AG10803 (cell line): Measurements from ENCODE around the gene HOXC4.

Experiments
- DNase-seq: peaks from one replicate; pipeline ENCODE4 v3.0.0; 2010; ENCODE audit warnings: low read depth
- H3K4me3 ChIP-seq: 2 replicates; pipeline ENCODE4 v1.5.1; 2011; ENCODE audit warnings: mild to moderate bottlenecking, low read length, control low read depth
- TF ChIP-seq, protein P1 (sequence below): conservative IDR thresholded peaks from 2 replicates; pipeline ENCODE4 v1.5.1; 2011; ENCODE audit warnings: mild to moderate bottlenecking, low read length, control low read depth, inconsistent platforms

Gene HOXC4

DNA sequence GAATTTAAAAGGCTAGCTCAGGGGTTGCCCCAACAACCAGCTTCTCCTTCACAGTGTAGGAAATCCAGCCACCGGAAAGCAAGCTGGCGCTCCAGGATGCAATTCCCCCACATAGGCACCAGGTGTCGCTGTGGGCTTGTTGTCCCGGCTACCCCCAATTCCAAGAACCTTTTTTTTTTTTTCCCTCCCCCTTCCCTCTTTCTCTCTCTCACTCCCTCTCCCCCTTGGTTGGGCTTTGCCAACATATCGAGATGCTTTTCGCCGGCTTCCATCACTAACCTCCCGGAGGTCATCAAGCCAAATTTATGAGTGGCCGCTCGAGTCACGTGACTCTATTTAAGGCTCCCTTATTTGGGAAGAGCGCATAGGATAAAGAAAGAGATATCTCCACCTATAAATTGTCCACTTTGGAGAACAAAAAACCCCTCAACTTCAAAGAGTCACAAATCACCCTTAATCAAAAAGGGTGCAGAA is 21.0 kb upstream of the HOXC4 start, which contains the start of gene HOXC5:
Gene HOXC5, plus strand, starts transcription at position 424 of the 474 bp plus-strand sequence. CDS start 73 bp downstream, outside the sequence.
- TF ChIP-seq, protein P1, sequence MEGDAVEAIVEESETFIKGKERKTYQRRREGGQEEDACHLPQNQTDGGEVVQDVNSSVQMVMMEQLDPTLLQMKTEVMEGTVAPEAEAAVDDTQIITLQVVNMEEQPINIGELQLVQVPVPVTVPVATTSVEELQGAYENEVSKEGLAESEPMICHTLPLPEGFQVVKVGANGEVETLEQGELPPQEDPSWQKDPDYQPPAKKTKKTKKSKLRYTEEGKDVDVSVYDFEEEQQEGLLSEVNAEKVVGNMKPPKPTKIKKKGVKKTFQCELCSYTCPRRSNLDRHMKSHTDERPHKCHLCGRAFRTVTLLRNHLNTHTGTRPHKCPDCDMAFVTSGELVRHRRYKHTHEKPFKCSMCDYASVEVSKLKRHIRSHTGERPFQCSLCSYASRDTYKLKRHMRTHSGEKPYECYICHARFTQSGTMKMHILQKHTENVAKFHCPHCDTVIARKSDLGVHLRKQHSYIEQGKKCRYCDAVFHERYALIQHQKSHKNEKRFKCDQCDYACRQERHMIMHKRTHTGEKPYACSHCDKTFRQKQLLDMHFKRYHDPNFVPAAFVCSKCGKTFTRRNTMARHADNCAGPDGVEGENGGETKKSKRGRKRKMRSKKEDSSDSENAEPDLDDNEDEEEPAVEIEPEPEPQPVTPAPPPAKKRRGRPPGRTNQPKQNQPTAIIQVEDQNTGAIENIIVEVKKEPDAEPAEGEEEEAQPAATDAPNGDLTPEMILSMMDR = peak; percentile 97
- peak within 1 kb of the TSS; percentile 56 for H3K4me3 ChIP-seq
- peak; percentile 90 for DNase-seq

DNA sequence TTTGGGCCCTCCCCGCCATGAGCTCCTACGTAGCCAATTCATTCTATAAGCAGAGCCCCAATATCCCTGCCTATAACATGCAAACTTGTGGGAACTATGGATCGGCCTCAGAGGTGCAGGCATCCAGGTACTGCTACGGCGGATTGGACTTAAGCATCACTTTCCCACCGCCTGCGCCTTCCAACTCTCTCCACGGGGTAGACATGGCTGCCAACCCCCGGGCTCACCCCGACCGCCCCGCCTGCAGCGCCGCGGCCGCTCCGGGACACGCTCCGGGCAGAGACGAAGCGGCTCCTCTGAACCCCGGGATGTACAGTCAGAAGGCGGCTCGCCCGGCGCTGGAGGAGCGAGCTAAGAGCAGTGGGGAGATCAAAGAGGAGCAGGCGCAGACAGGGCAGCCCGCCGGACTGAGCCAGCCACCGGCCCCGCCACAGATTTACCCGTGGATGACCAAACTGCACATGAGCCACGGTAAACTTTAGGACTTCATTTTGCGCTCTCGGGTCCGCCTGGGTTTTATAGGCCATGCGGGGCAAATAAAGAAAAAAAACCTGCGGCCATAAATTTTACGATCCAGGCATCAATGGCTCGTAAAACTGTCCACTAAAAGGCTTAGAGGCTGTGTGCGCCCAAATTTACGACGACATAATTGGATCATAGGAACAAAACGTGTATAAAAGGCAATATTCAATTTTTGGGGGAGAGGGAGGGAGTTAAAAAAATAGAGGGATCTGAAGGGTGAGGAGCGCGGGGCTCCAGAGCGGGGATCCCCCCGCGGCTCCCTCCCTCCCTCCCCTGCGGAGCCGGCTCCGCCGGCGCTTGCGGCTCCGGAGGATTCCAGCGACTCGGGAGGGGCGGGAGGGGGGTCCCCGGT is 20.3 kb upstream of the HOXC4 start:
- DNase-seq = peak; percentile 61
- TF ChIP-seq, protein P1 = no peak

DNA sequence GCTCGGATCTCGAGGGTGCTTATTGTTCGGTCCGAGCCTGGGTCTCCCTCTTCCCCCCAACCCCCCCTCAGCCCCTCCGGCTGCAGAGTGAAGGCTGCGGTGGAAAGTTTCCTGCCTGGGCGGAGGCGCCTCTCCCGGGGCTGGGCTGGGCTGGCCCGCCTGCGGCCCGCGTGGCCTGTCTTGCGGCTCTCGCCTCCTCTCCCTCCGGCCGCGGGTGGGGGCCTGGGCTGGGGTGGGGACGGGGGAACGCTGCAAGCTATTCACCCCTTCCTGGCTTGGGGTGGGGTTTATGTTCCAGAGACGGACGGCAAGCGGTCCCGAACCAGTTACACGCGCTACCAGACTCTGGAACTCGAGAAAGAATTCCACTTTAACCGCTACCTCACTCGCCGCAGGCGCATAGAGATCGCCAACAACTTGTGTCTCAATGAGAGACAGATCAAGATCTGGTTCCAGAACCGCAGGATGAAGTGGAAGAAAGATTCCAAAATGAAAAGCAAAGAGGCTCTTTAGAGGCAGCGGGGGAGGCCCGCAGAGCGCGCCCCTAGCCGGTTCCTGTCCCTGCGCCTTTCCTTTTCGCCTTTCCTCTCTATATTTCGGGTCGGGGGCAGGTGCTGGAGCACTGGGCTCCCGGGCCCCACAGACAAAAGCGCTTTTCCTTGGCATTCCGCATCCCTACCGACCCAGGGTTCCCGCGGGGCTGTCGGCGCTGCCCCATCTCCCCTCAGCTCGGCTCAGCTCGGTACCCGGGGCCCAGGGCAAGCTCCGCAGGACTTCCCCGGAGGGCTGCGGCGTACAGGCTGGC is 19.5 kb upstream of the HOXC4 start:
- DNase-seq = peak; percentile 91
- H3K4me3 ChIP-seq = peak overlapping the region; percentile 56
- TF ChIP-seq, protein P1 = no peak

More for the DNA sequence above, 20.3 kb upstream of the HOXC4 start:
- H3K4me3 ChIP-seq = peak overlapping the region; percentile 56

DNA sequence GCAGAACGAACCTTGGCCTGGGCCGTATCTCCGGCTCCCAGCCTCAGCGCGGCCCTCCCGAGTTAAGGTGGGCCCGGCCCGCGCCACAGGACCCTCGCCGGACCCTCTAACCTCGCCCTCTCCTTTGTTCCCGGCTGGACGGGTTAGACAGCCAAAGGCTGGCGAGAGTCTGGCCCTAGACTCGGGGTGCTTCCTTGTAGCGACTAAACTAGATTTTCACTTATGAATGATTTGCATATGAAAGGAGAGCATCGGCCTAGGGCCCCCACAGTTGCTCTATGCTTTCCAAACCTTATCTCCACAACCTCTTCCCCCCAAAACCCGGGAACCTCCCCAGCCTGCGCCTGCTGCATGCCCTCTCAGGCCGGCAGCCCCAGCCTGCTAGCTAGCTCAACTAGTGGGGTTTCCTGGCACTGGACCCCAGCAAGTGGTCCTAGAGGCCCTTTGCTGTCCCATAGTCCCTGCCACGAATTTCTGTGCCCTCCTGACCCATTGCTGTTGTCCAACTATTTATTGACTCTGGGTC is 18.8 kb upstream of the HOXC4 start:
- no peak for DNase-seq
- TF ChIP-seq, protein P1 = no peak
- peak overlapping the region; percentile 56 for H3K4me3 ChIP-seq

DNA sequence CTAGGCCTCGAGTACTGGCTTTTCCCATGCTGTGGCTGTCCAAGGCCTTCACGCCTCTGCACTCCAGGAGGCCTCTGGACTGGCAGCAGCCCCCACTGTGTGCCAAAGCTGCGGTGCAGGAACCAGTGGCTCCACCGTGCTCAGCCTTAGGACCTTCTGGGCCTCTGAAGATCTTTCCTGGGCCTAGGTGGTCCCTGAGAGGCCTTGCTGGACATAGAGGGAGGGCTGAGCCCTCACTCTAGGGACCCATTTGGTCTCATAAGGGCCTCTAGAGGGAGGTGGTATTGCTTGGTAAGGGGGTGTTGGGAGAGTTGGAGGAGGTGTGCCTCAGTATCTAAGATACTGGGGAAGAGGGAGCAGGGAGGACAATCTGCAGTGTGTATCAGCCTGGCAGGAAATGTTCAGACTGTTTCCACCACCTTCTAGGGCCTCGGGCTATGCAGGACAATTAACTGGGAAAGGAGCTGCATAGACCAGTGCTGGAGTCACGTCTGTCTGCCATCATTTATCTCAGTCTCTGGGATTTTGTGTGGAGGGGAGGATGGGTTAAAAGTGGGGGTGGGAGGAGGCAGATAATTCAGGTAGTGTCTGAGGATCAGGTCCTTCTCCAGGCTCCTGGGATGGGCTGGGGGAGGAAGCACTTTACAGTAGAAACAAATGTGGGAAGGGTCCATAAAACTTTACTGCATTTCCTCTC is 17.9 kb upstream of the HOXC4 start:
- no peak for DNase-seq
- TF ChIP-seq, protein P1 = no peak
- no peak overlapping the region for H3K4me3 ChIP-seq

DNA sequence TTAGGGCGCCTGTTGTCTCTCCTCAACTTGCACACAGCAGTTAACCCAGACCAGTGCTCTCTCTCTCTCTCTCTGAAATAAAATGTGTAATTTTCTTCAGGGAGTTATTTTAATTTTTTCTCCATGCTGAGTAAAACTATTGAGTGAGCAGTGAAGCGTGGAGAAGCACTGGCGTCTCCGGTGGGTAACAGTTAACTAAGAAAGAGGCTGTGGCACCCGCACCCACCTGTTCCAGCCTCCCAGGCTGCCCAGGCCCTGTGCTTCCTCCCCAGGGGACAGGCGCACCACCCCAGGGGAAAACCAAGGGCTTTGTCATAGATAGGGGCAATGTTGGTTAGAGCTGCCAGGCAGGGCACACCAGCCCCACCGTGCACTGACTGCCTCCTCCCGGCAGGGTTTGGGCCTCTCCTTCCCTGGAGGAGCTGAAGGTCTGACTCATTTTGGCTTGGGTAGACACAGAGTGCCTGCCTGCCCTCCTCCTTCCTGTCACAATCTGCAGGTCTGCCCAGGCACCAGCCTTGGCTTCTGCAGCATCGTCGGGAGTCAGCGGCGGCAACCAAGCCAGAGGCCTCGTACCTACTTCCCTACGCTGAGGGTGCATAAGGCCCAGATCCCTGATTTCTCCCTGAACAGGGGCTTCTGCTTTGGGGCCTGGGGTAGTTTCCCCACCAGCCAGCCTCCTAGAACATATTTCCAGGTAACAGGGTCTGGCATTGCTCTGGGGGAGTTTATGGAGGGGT is 16.8 kb upstream of the HOXC4 start:
- TF ChIP-seq, protein P1 = peak; percentile 55
- H3K4me3 ChIP-seq = no peak overlapping the region; the same call in 1 of the 2 replicates
- peak; percentile 75 for DNase-seq
